ENCODE measurements around the gene WNT9A.

DNA sequence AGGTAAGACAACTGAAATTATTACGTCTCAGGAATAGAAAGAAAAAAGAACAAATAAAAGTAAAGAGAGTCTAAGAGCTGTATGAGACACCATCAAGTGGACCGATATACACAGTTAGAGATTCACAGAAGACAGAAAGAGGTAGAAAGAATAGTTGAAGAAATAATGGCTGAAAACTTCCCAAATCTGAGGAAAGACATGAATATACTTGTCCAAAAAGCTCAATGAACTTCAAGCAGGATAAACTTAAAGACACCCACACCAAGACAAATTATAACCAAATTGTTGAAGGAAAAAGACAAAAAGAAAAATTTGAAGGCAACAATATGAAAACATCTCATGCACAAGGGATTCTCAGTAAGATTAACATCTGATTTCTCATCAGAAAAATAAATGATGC, 39.4 kb upstream of the WNT9A start:
- TF ChIP-seq, protein P1, sequence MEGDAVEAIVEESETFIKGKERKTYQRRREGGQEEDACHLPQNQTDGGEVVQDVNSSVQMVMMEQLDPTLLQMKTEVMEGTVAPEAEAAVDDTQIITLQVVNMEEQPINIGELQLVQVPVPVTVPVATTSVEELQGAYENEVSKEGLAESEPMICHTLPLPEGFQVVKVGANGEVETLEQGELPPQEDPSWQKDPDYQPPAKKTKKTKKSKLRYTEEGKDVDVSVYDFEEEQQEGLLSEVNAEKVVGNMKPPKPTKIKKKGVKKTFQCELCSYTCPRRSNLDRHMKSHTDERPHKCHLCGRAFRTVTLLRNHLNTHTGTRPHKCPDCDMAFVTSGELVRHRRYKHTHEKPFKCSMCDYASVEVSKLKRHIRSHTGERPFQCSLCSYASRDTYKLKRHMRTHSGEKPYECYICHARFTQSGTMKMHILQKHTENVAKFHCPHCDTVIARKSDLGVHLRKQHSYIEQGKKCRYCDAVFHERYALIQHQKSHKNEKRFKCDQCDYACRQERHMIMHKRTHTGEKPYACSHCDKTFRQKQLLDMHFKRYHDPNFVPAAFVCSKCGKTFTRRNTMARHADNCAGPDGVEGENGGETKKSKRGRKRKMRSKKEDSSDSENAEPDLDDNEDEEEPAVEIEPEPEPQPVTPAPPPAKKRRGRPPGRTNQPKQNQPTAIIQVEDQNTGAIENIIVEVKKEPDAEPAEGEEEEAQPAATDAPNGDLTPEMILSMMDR (IDR thresholded peaks at IDR 0.05), result no peak
- no peak for TF ChIP-seq POLR2A (IDR thresholded peaks at IDR 0.05)
